Astrocyte (in vitro differentiated cells and primary cell): ENCODE results near the gene PPBP. TPM values are rescaled to one million over a fixed set of nuclear protein-coding genes. Genes with fewer than 3 reads are reported as not detected.

Experiments
- DNase-seq: peaks from one replicate; pipeline ENCODE4 v3.0.0-alpha.2; 2010; ENCODE audit warnings: low read depth
- FAIRE-seq: peaks from 2 replicates; lab custom pipeline; 2011; peaks lifted over from hg19 to GRCh38; lab: Jason Lieb, UNC
- H2AFZ ChIP-seq: 2 replicates; pipeline ENCODE4 v1.6.0; 2012; ENCODE audit warnings: low read depth, low read length, inconsistent platforms
- H3K27ac ChIP-seq: 2 replicates; pipeline ENCODE4 v1.5.1; 2011; ENCODE audit warnings: low read depth, low read length, inconsistent platforms
- H3K27me3 ChIP-seq: 2 replicates; pipeline ENCODE4 v1.6.0; 2011; ENCODE audit warnings: low read length, inconsistent platforms; ENCODE audit not compliant: insufficient read depth
- H3K36me3 ChIP-seq: 2 replicates; pipeline ENCODE4 v1.5.1; 2011; ENCODE audit warnings: low read length, inconsistent platforms; ENCODE audit not compliant: insufficient read depth
- H3K4me1 ChIP-seq: 2 replicates; pipeline ENCODE4 v1.5.1; 2011; ENCODE audit warnings: low read length, inconsistent platforms; ENCODE audit not compliant: insufficient read depth
- H3K4me2 ChIP-seq: 2 replicates; pipeline ENCODE4 v1.6.0; 2012; ENCODE audit warnings: low read length, inconsistent platforms
- H3K4me3 ChIP-seq: 2 replicates; pipeline ENCODE4 v1.5.1; 2011; ENCODE audit warnings: low read depth, mild to moderate bottlenecking, low read length, inconsistent platforms; ENCODE audit not compliant: insufficient read depth
- H3K79me2 ChIP-seq: 2 replicates; pipeline ENCODE4 v1.6.0; 2012; ENCODE audit warnings: mild to moderate bottlenecking, low read length, inconsistent platforms; ENCODE audit not compliant: insufficient read depth
- H3K9ac ChIP-seq: 2 replicates; pipeline ENCODE4 v1.6.0; 2012; ENCODE audit warnings: mild to moderate bottlenecking, low read length, inconsistent platforms
- H3K9me3 ChIP-seq: 2 replicates; pipeline ENCODE4 v1.5.1; 2012; ENCODE audit warnings: low read depth, mild to moderate bottlenecking, low read length, inconsistent platforms; ENCODE audit not compliant: insufficient read depth
- H4K20me1 ChIP-seq: 2 replicates; pipeline ENCODE4 v1.6.0; 2012; ENCODE audit warnings: low read length, inconsistent platforms; ENCODE audit not compliant: insufficient read depth
- H3K27ac Mint-ChIP-seq: one replicate; pipeline ENCODE4 v1.8.0; 2021; ENCODE audit warnings: mild to moderate bottlenecking, mixed read lengths; ENCODE audit not compliant: unreplicated experiment
- H3K27me3 Mint-ChIP-seq: one replicate; pipeline ENCODE4 v1.8.0; 2021; ENCODE audit warnings: low read depth, mixed read lengths; ENCODE audit not compliant: unreplicated experiment
- H3K36me3 Mint-ChIP-seq: one replicate; pipeline ENCODE4 v1.8.0; 2021; ENCODE audit warnings: low read depth, mixed read lengths; ENCODE audit not compliant: unreplicated experiment
- H3K4me1 Mint-ChIP-seq: one replicate; pipeline ENCODE4 v1.8.0; 2021; ENCODE audit warnings: low read depth, mixed read lengths; ENCODE audit not compliant: unreplicated experiment
- H3K4me3 Mint-ChIP-seq: one replicate; pipeline ENCODE4 v1.8.0; 2021; ENCODE audit warnings: mild to moderate bottlenecking, moderate library complexity, mixed read lengths; ENCODE audit not compliant: unreplicated experiment
- H3K9me3 Mint-ChIP-seq: one replicate; pipeline ENCODE4 v1.8.0; 2021; ENCODE audit warnings: mild to moderate bottlenecking, mixed read lengths; ENCODE audit not compliant: unreplicated experiment
- EZH2 ChIP-seq: IDR thresholded peaks from 2 replicates; pipeline ENCODE4 v1.6.1; 2012; ENCODE audit warnings: mild to moderate bottlenecking, low read length, inconsistent platforms; ENCODE audit not compliant: insufficient read depth
- total RNA-seq: library from RNA; stranded (reverse); gene quantifications from 2 replicates; pipeline ENCODE4 v1.2.1, GENCODE V29; 2021
- TF ChIP-seq, protein P1 (sequence below): IDR thresholded peaks from 2 replicates; pipeline ENCODE4 v1.5.1; 2011; ENCODE audit warnings: low read depth, mild to moderate bottlenecking, inconsistent platforms, low read length, moderate library complexity; ENCODE audit not compliant: insufficient read depth

Gene PPBP
- total RNA-seq, 1 donor from 2014 or later: not detected

DNA sequence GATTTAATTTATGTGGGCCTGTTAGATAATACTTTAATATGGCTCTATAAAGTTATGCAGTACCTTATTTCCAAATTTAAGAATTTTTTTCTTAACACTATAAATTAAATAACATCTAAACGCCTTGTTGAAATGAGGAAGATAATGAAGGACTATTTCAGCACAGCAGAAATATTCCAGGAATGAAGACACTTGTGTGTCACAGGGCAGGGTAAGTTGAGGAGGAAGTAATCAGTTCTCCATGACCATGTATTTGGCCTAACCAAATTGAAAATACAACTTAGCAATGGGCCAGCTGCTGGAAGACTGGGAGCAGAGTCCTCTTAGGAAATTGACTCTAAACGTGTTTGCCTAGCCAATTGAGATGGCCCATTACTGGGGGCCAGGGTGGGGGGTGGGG is 33.6 kb upstream of the PPBP start:
- FAIRE-seq (no peak), DNase-seq (no peak)
- no peaks in the 10 kb centered on the region for H3K36me3 Mint-ChIP-seq
- H3K27me3 ChIP-seq: peaks cover 2% of the 10 kb centered on the region
- no peak for TF ChIP-seq EZH2
- TF ChIP-seq, protein P1, sequence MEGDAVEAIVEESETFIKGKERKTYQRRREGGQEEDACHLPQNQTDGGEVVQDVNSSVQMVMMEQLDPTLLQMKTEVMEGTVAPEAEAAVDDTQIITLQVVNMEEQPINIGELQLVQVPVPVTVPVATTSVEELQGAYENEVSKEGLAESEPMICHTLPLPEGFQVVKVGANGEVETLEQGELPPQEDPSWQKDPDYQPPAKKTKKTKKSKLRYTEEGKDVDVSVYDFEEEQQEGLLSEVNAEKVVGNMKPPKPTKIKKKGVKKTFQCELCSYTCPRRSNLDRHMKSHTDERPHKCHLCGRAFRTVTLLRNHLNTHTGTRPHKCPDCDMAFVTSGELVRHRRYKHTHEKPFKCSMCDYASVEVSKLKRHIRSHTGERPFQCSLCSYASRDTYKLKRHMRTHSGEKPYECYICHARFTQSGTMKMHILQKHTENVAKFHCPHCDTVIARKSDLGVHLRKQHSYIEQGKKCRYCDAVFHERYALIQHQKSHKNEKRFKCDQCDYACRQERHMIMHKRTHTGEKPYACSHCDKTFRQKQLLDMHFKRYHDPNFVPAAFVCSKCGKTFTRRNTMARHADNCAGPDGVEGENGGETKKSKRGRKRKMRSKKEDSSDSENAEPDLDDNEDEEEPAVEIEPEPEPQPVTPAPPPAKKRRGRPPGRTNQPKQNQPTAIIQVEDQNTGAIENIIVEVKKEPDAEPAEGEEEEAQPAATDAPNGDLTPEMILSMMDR: no peak
- H3K4me1 Mint-ChIP-seq: no peaks in the 10 kb centered on the region
- H2AFZ ChIP-seq: no peak overlapping the region
- H3K4me3 ChIP-seq: no peak overlapping the region
- no peak overlapping the region for H3K9ac ChIP-seq
- H3K4me2 ChIP-seq: no peak overlapping the region
- no peaks in the 10 kb centered on the region for H3K9me3 Mint-ChIP-seq
- H4K20me1 ChIP-seq: no peaks in the 10 kb centered on the region
- no peaks in the 10 kb centered on the region for H3K4me1 ChIP-seq
- H3K27me3 Mint-ChIP-seq: no peaks in the 10 kb centered on the region
- H3K27ac ChIP-seq: no peak overlapping the region
- H3K4me3 Mint-ChIP-seq: no peak overlapping the region
- no peaks in the 10 kb centered on the region for H3K9me3 ChIP-seq
- no peaks in the 10 kb centered on the region for H3K36me3 ChIP-seq
- no peaks in the 10 kb centered on the region for H3K79me2 ChIP-seq
- H3K27ac Mint-ChIP-seq: no peak overlapping the region

DNA sequence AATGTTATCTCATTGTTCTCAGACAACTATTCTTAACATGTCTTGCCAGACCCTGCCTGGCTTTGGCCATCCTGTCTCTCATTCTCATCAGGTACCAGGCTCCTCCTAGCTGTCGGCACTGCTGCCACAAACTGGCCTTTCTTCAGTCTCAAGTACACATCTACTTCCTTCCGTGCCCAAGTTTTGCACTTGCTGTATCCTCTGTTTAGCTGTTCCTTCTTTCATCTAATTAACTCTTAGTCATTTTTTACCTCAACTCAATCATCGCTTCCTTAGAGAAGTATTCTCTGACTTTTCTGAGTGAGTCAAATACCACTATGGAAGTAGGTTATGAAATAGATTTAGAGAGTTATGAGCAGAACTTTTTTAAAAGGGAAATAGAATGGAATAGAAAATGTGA is 30.8 kb upstream of the PPBP start:
- no peak for TF ChIP-seq EZH2
- TF ChIP-seq, protein P1: no peak
- no peak overlapping the region for H3K4me3 Mint-ChIP-seq
- no peaks in the 10 kb centered on the region for H3K4me1 Mint-ChIP-seq

DNA sequence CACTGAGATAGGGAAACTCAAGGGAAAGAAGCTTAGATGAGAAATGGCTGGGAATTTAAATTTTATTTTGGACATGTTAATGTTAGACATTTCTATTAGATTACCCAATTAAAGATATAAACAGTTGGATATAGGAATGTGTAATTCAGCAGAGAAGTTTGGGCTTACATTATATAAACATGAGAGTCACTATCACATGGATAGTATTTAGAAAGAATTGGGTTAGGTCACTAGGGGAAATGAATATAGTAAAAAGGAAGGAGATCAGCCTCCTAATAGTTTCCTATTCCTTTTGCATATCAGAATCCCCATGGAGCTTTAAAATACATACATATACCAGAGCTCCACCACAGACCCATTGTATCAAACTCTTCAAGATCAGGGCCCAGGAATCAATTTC is 30.1 kb upstream of the PPBP start:
- Histone ChIP-seq H3K4me2 (no peak overlapping the region), H2AFZ (no peak overlapping the region), H3K79me2 (no peaks in the 10 kb centered on the region), H3K9me3 (no peaks in the 10 kb centered on the region), H3K27me3 (peaks cover 2% of the 10 kb centered on the region), H3K4me1 (no peaks in the 10 kb centered on the region), H3K36me3 (no peaks in the 10 kb centered on the region), H3K4me3 (no peak overlapping the region), H4K20me1 (no peaks in the 10 kb centered on the region), H3K9ac (no peak overlapping the region), H3K27ac (no peak overlapping the region)
- Mint-ChIP-seq H3K36me3 (no peaks in the 10 kb centered on the region), H3K4me3 (no peak overlapping the region), H3K4me1 (no peaks in the 10 kb centered on the region), H3K9me3 (no peaks in the 10 kb centered on the region), H3K27ac (no peak overlapping the region), H3K27me3 (no peaks in the 10 kb centered on the region)
- TF ChIP-seq EZH2: no peak
- TF ChIP-seq, protein P1: no peak
- DNase-seq (no peak), FAIRE-seq (no peak)

More for the DNA sequence above, 30.8 kb upstream of the PPBP start:
- Mint-ChIP-seq H3K36me3 (no peaks in the 10 kb centered on the region), H3K9me3 (no peaks in the 10 kb centered on the region), H3K27ac (no peak overlapping the region), H3K27me3 (no peaks in the 10 kb centered on the region)
- H3K4me2 ChIP-seq: no peak overlapping the region
- DNase-seq (no peak), FAIRE-seq (no peak)
- peaks cover 2% of the 10 kb centered on the region for H3K27me3 ChIP-seq
- H3K4me1 ChIP-seq: no peaks in the 10 kb centered on the region
- H3K4me3 ChIP-seq: no peak overlapping the region
- H4K20me1 ChIP-seq: no peaks in the 10 kb centered on the region
- H3K27ac ChIP-seq: no peak overlapping the region
- no peak overlapping the region for H3K9ac ChIP-seq
- no peaks in the 10 kb centered on the region for H3K9me3 ChIP-seq
- H3K79me2 ChIP-seq: no peaks in the 10 kb centered on the region
- H2AFZ ChIP-seq: no peak overlapping the region
- H3K36me3 ChIP-seq: no peaks in the 10 kb centered on the region
